ENCODE results near the gene IFITM1. TPM values are rescaled to one million over a fixed set of nuclear protein-coding genes. Genes with fewer than 3 reads are reported as not detected.
A peak's percentile ranks its signal among the peaks of the same experiment; 100 is the strongest.
"Not testable (repeated sequence)": the region's sequence is repeated elsewhere in the genome, so short reads cannot be mapped to it uniquely, and the experiment has no call there.

IFITM1 gene
- total RNA-seq, 2 donors from 2014 or later, result 306 to 384 TPM

- Mint-ChIP-seq H3K27me3 (ENCODE audit: low read depth) (no peaks in the 10 kb centered on the region), H3K27ac (peak overlapping the region; percentile 96), H3K4me1 (ENCODE audit: low read depth) (peaks cover 44% of the 10 kb centered on the region), H3K36me3 (ENCODE audit: insufficient read depth in 2 of 2) (peaks cover 21 to 22% of the 10 kb centered on the region in 2 donors), H3K4me3 (peak overlapping the region; percentile 89 to 92), H3K9me3 (no peaks in the 10 kb centered on the region)
- DNase-seq (peak in 1 of 2 donors; percentile 63), ATAC-seq (replicated peaks in 1 of 2) (peak; percentile 12 to 18)
Observed at GRCh38 chr11:312092-312816, 1.6 kb upstream of the IFITM1 start.

GRCh38 chr11:313304-313786, 495 bp upstream of the IFITM1 start:
- Mint-ChIP-seq H3K4me3 (peak overlapping the region; percentile 89 to 92), H3K27me3 (ENCODE audit: low read depth) (no peaks in the 10 kb centered on the region), H3K4me1 (ENCODE audit: low read depth) (peaks cover 44% of the 10 kb centered on the region), H3K27ac (peak overlapping the region; percentile 96), H3K36me3 (ENCODE audit: insufficient read depth in 2 of 2) (peaks cover 17 to 18% of the 10 kb centered on the region in 2 donors), H3K9me3 (no peaks in the 10 kb centered on the region)
- no peak for DNase-seq
- no peak for ATAC-seq (replicated peaks in 1 of 2)

GRCh38 chr11:314554-314875, 675 bp downstream of the IFITM1 start:
- Mint-ChIP-seq H3K4me1 (ENCODE audit: low read depth) (peaks cover 38% of the 10 kb centered on the region), H3K27ac (peak overlapping the region; percentile 96), H3K4me3 (peak overlapping the region; percentile 89 to 92), H3K36me3 (ENCODE audit: insufficient read depth in 2 of 2) (peaks cover 10 to 12% of the 10 kb centered on the region in 2 donors)
- H3K27me3 Mint-ChIP-seq (ENCODE audit: low read depth); H3K9me3 Mint-ChIP-seq; DNase-seq: not testable (repeated sequence)
- ATAC-seq (replicated peaks in 1 of 2), result peak in 1 of 2 donors; percentile 6

- Mint-ChIP-seq H3K4me3 (peak overlapping the region; percentile 89 to 92), H3K36me3 (ENCODE audit: insufficient read depth in 2 of 2) (peaks cover 8 to 14% of the 10 kb centered on the region in 2 donors), H3K27ac (peak overlapping the region; percentile 82), H3K27me3 (ENCODE audit: low read depth) (no peaks in the 10 kb centered on the region), H3K4me1 (ENCODE audit: low read depth) (peaks cover 39% of the 10 kb centered on the region), H3K9me3 (no peaks in the 10 kb centered on the region)
- ATAC-seq (replicated peaks in 1 of 2), result peak in 1 of 2 donors; percentile 11
- DNase-seq, result no peak
Observed at GRCh38 chr11:315051-315481, 1.2 kb downstream of the IFITM1 start.

- H3K27me3 Mint-ChIP-seq (ENCODE audit: low read depth), result no peaks in the 10 kb centered on the region
- H3K27ac Mint-ChIP-seq, result peak overlapping the region; percentile 82
- DNase-seq (no peak), ATAC-seq (replicated peaks in 1 of 2) (no peak)
- H3K4me3 Mint-ChIP-seq, result peak overlapping the region; percentile 89 to 92
- no peaks in the 10 kb centered on the region for H3K9me3 Mint-ChIP-seq
- peaks cover 8 to 16% of the 10 kb centered on the region in 2 donors for H3K36me3 Mint-ChIP-seq (ENCODE audit: insufficient read depth in 2 of 2)
- peaks cover 44% of the 10 kb centered on the region for H3K4me1 Mint-ChIP-seq (ENCODE audit: low read depth)
Observed at GRCh38 chr11:315516-315994, 1.7 kb downstream of the IFITM1 start.

GRCh38 chr11:316031-316701, 2.3 kb downstream of the IFITM1 start:
- ATAC-seq (replicated peaks in 1 of 2) (no peak), DNase-seq (peak; percentile 56 to 70)
- no peaks in the 10 kb centered on the region for H3K9me3 Mint-ChIP-seq
- H3K4me1 Mint-ChIP-seq (ENCODE audit: low read depth), result peaks cover 47% of the 10 kb centered on the region
- H3K27ac Mint-ChIP-seq, result peak overlapping the region; percentile 99
- peaks cover 8 to 16% of the 10 kb centered on the region in 2 donors for H3K36me3 Mint-ChIP-seq (ENCODE audit: insufficient read depth in 2 of 2)
- H3K27me3 Mint-ChIP-seq (ENCODE audit: low read depth), result no peaks in the 10 kb centered on the region
- H3K4me3 Mint-ChIP-seq, result peak overlapping the region; percentile 82 to 89

- peaks cover 44% of the 10 kb centered on the region for H3K4me1 Mint-ChIP-seq (ENCODE audit: low read depth)
- no peak for ATAC-seq (replicated peaks in 1 of 2)
- no peak for DNase-seq
- H3K9me3 Mint-ChIP-seq, result no peaks in the 10 kb centered on the region
- peaks cover 8 to 16% of the 10 kb centered on the region in 2 donors for H3K36me3 Mint-ChIP-seq (ENCODE audit: insufficient read depth in 2 of 2)
- H3K4me3 Mint-ChIP-seq, result peak overlapping the region; percentile 82 to 89
- no peaks in the 10 kb centered on the region for H3K27me3 Mint-ChIP-seq (ENCODE audit: low read depth)
- H3K27ac Mint-ChIP-seq, result peak overlapping the region; percentile 99
Observed at GRCh38 chr11:316891-317301, 3.1 kb downstream of the IFITM1 start.

GRCh38 chr11:317668-318404, 4.0 kb downstream of the IFITM1 start:
- not testable (repeated sequence) for H3K27me3 Mint-ChIP-seq (ENCODE audit: low read depth); DNase-seq; H3K9me3 Mint-ChIP-seq
- peak in 1 of 2 donors; percentile 2 for ATAC-seq (replicated peaks in 1 of 2)
- peaks cover 38% of the 10 kb centered on the region for H3K4me1 Mint-ChIP-seq (ENCODE audit: low read depth)
- peaks cover 8 to 16% of the 10 kb centered on the region in 2 donors for H3K36me3 Mint-ChIP-seq (ENCODE audit: insufficient read depth in 2 of 2)
- H3K4me3 Mint-ChIP-seq, result peak overlapping the region; percentile 82 to 89
- H3K27ac Mint-ChIP-seq, result peak overlapping the region; percentile 99

GRCh38 chr11:318405-319120, 4.7 kb downstream of the IFITM1 start:
- not testable (repeated sequence) for H3K27ac Mint-ChIP-seq; DNase-seq; H3K9me3 Mint-ChIP-seq; H3K27me3 Mint-ChIP-seq (ENCODE audit: low read depth)
- H3K4me3 Mint-ChIP-seq, result peak overlapping the region in 1 of 2 donors; percentile 82
- H3K4me1 Mint-ChIP-seq (ENCODE audit: low read depth), result peaks cover 33% of the 10 kb centered on the region
- peaks cover 8 to 16% of the 10 kb centered on the region in 2 donors for H3K36me3 Mint-ChIP-seq (ENCODE audit: insufficient read depth in 2 of 2)
- ATAC-seq (replicated peaks in 1 of 2), result peak; percentile 16 to 20

GRCh38 chr11:319121-319887, 5.5 kb downstream of the IFITM1 start:
- peak overlapping the region; percentile 89 for H3K27ac Mint-ChIP-seq
- peaks cover 6 to 13% of the 10 kb centered on the region in 2 donors for H3K36me3 Mint-ChIP-seq (ENCODE audit: insufficient read depth in 2 of 2)
- H3K4me3 Mint-ChIP-seq, result peak overlapping the region; percentile 82 to 88
- not testable (repeated sequence) for DNase-seq; H3K9me3 Mint-ChIP-seq; H3K27me3 Mint-ChIP-seq (ENCODE audit: low read depth)
- peaks cover 40% of the 10 kb centered on the region for H3K4me1 Mint-ChIP-seq (ENCODE audit: low read depth)
- ATAC-seq (replicated peaks in 1 of 2), result peak; percentile 4 to 5

GRCh38 chr11:319888-320273, 6.0 kb downstream of the IFITM1 start:
- Mint-ChIP-seq H3K4me1 (ENCODE audit: low read depth) (peaks cover 46% of the 10 kb centered on the region), H3K36me3 (ENCODE audit: insufficient read depth in 2 of 2) (peaks cover 6 to 10% of the 10 kb centered on the region in 2 donors), H3K4me3 (peak overlapping the region; percentile 82 to 88), H3K27ac (peak overlapping the region; percentile 89)
- H3K9me3 Mint-ChIP-seq; H3K27me3 Mint-ChIP-seq (ENCODE audit: low read depth); DNase-seq: not testable (repeated sequence)
- peak in 1 of 2 donors; percentile 14 for ATAC-seq (replicated peaks in 1 of 2)

- no peak for DNase-seq
- H3K4me3 Mint-ChIP-seq, result peak overlapping the region; percentile 26 to 55
- H3K9me3 Mint-ChIP-seq, result no peaks in the 10 kb centered on the region
- H3K27me3 Mint-ChIP-seq (ENCODE audit: low read depth), result no peaks in the 10 kb centered on the region
- no peak for ATAC-seq (replicated peaks in 1 of 2)
- peak overlapping the region; percentile 84 for H3K27ac Mint-ChIP-seq
- peaks cover 66% of the 10 kb centered on the region for H3K4me1 Mint-ChIP-seq (ENCODE audit: low read depth)
- H3K36me3 Mint-ChIP-seq (ENCODE audit: insufficient read depth in 2 of 2), result peaks cover 2 to 5% of the 10 kb centered on the region in 2 donors
Observed at GRCh38 chr11:324156-324555, 10.3 kb downstream of the IFITM1 start.

Measured in activated T-cell treated with anti-CD3 and anti-CD28 coated beads, Interleukin-2, amount 50 U/mL, for 72 hours (primary cell).